Measurements from ENCODE around the gene DGKG.

DNA sequence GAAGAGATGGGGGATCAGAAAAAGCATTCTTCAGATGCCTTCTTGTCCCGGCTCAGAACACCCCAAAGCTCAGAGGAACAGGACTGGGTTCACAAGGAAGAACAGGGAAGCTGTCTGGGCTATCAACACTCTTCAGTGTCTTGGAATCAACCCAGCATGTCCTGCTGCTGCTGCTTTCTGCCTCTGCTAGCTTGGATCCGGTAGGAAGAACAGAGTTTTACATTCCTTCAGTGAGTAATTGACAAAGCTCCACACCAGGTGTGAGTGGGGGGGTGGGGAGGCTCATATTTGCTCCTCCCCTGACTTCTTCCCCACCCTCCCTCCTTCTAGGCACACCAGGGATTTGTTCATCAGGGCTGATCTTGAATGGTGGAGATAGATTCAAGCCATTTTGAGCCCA, 240.1 kb downstream of the DGKG start:
- TF ChIP-seq CTCF (IDR thresholded peaks at IDR 0.05) (no peak), POLR2A (IDR thresholded peaks at IDR 0.05) (no peak)
